PC-3 (cell line): Measurements from ENCODE around the gene CHRNG.

Experiments used
- EZH2 ChIP-seq: fragments of 300-600 bp; sonication (generic); IDR thresholded peaks from one replicate; pipeline ENCODE4 v1.6.1; 2017; ENCODE audit warnings: antibody characterized with exemption, mild to moderate bottlenecking, low read length; ENCODE audit not compliant: unreplicated experiment
- EZH2phosphoT487 ChIP-seq: fragments of 300-600 bp; sonication (generic); IDR thresholded peaks from 2 replicates; pipeline ENCODE4 v1.6.1; 2018; ENCODE audit warnings: mild to moderate bottlenecking, antibody characterized with exemption, low read length, borderline replicate concordance
- TF ChIP-seq, protein P1 (sequence below): fragments of 300-600 bp; sonication (generic); conservative IDR thresholded peaks from 2 replicates; pipeline ENCODE4 v1.5.1; 2017; ENCODE audit warnings: antibody characterized with exemption, low read depth, mild to moderate bottlenecking, low read length

DNA sequence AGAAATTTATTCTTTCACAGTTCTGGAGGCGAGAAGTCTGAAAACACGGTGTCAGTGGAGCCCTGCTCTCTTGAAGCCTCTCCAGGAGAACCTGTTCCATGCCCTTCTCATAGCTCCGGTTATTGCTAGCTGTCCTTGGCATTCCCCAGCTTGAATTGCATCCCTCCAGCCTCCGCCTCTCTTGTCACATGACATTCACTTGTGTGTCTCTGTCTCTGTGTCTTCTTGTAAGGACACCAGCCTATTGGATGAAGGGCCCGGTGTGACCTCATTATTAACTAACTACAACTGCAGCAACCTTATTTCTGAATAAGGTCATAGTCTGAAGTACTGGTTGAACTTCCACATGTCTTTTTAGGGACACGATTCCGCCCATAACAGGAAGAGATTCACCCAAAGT, 23.9 kb upstream of the CHRNG start:
- TF ChIP-seq, protein P1, sequence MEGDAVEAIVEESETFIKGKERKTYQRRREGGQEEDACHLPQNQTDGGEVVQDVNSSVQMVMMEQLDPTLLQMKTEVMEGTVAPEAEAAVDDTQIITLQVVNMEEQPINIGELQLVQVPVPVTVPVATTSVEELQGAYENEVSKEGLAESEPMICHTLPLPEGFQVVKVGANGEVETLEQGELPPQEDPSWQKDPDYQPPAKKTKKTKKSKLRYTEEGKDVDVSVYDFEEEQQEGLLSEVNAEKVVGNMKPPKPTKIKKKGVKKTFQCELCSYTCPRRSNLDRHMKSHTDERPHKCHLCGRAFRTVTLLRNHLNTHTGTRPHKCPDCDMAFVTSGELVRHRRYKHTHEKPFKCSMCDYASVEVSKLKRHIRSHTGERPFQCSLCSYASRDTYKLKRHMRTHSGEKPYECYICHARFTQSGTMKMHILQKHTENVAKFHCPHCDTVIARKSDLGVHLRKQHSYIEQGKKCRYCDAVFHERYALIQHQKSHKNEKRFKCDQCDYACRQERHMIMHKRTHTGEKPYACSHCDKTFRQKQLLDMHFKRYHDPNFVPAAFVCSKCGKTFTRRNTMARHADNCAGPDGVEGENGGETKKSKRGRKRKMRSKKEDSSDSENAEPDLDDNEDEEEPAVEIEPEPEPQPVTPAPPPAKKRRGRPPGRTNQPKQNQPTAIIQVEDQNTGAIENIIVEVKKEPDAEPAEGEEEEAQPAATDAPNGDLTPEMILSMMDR = no peak
- TF ChIP-seq EZH2 = no peak
- TF ChIP-seq EZH2phosphoT487 = no peak
